Cardiac septum (tissue), 1 donor: ENCODE results near the gene CNIH1. TPM values are rescaled to one million over a fixed set of nuclear protein-coding genes. Genes with fewer than 3 reads are reported as not detected.
"Not testable (repeated sequence)": the region's sequence is repeated elsewhere in the genome, so short reads cannot be mapped to it uniquely, and the experiment has no call there.

Experiments used
- DNase-seq: peaks from one replicate; pipeline ENCODE4 v3.0.0-alpha.2; 2020; ENCODE audit warnings: low spot score
- intact Hi-C: fragments of 100-400 bp; cut with DNase I; formaldehyde crosslinking; loops from one replicate; pipeline ENCODE4 v1.14.0; 2022
- total RNA-seq: library from RNA; stranded (reverse); fragmentation: NEBNext Ultra II Directional; extraction: Animal tissue kit (Norgen Biotek cat#: 25700); gene quantifications from one replicate; pipeline ENCODE4 v1.2.1, GENCODE V29; 2021
- donor health status: DM: no; HTN: no; CAD: no.

The CNIH1 gene
- total RNA-seq, 1 donor from 2014 or later = 77.7 TPM

- intact Hi-C loops = no loop called here
- no peak for DNase-seq
Measured at GRCh38 chr14:54440476-54440872, 700 bp downstream of the CNIH1 start.

GRCh38 chr14:54440037-54440436, 1.1 kb downstream of the CNIH1 start:
- no peak for DNase-seq
- intact Hi-C loops = no loop called here

GRCh38 chr14:54438703-54439102, 2.5 kb downstream of the CNIH1 start:
- intact Hi-C loops = no loop called here
- no peak for DNase-seq

GRCh38 chr14:54437954-54438353, 3.2 kb downstream of the CNIH1 start:
- DNase-seq, intact Hi-C loops: not testable (repeated sequence)

DNA sequence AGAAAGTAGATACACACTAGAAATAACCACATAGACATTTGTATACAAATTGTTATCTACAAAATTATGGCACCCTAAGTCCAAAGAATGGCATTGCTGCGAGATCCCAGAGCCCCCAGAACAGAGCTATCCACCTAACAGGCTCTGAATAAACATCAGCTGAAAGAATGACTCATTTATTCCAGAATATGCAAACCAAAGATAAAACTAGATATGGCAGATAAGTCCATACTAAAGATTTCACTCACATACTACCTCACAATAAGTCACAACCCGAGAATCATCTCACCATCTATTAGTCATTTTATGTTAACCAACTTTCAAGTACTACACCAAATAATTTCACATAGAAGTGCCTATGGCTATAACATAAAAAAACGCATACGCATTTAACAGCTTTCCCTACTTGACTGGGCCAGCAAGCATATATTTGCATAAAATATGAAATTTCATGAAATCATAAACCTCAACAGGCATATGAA, 5.6 kb downstream of the CNIH1 start:
- intact Hi-C loops = no loop called here
- DNase-seq = no peak

- intact Hi-C loops = no loop called here
Measured at GRCh38 chr14:54428527-54428926, 12.6 kb downstream of the CNIH1 start.

GRCh38 chr14:54427871-54428270, 13.3 kb downstream of the CNIH1 start:
- no peak for DNase-seq
- intact Hi-C loops = no loop called here

More at GRCh38 chr14:54428527-54428926, 12.6 kb downstream of the CNIH1 start:
- DNase-seq = no peak

DNA sequence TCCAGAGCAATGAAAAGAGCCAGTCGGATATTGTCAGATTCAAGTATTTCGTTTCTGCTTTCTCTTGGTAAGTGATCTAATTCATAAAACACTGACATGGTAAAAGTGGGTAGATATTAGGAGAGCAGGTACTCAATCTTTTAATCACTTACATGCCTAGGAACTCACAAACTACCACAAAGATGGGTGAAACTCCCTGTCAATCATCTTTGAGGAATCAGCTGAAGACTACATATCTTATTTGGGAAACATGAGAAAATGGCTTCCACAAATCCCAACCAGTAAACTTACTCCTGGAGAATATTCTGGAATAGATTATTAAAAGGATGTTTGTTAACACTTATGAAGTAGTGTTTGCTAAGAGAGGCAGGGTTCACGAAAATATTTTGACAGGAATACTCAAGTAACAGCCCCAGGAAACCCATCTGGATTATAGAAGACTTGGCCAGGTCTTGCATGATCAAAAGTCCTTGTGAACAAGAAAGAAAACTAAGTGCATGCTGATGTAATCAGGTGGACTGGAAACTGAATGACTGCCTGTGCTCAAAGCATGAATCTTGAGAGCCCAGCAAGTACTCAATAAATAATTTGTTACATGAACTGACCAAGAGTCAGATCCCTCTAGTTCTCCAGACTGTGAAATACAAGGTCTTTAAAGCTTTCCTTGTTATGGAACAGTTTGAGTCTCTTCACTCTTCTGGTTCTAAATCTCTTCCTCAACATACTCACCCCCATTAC, 15.5 kb downstream of the CNIH1 start:
- DNase-seq = no peak
- intact Hi-C loops = no loop called here

- intact Hi-C loops = no loop called here
- no peak for DNase-seq
Measured at GRCh38 chr14:54425068-54425467, 16.1 kb downstream of the CNIH1 start.

DNA sequence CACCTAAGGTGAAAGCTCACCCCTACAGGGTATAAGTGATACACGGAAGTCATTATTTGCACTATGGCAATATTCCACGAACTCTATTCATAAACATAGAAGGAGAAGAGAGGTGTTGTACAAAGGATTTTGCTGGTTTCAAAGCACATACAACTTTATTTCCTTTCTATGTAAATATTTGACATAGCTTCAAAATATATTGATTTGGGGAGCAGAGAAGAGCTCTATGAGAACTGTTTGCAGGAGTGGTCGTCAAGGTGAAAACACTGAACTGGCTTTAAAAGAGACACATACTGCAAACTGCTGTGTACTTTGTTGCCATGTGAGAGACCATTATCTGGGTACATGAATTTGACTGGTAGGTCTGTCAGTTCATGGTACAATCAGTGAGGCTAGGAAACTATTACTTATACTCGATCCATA, 16.7 kb downstream of the CNIH1 start:
- intact Hi-C loops = no loop called here

GRCh38 chr14:54423991-54424390, 17.2 kb downstream of the CNIH1 start:
- intact Hi-C loops = no loop called here
- DNase-seq = no peak

More for the DNA sequence above, 16.7 kb downstream of the CNIH1 start:
- no peak for DNase-seq

DNA sequence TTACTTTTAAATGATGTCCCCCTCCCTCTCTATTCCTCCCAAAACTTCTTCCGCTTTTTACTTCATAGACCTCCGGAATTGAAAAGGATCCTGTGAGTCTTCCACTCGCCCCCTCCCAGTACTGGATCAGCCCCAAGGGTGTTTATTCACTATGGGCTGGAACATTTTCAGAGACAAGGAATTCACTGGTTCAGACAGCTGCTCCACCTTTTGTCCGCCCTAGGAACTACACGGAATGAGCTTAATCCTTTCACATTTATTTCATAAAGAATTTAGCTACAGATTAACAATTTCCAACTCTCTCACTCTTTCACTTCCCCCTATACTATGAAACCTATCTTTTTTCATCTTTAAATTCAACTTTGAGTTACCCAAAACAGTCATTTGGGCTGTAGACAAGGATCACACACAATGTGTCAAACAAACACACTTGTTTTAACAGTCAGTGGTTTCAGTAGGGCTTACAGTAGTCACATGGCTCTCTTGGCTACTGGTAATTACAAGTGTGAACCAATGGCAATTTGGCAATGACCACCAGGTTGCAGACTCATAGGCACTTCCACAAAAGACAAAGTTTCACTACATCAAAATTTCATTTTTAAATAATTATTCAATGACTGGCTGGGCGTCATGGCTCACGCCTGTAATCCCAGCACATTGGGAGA, 20.6 kb downstream of the CNIH1 start:
- DNase-seq = no peak
- intact Hi-C loops = no loop called here

DNA sequence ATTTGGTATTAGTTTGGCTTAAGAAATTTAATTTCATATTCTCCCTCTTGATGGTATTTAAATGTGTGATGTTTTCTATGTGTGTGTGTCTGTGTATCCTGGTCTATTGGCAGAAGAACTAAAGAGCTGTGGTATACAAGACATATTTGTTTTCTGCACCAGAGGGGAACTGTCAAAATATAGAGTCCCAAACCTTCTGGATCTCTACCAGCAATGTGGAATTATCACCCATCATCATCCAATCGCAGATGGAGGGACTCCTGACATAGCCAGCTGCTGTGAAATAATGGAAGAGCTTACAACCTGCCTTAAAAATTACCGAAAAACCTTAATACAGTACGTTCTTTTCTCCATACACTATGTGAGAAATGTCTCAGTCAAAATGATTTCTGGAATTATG, 29.8 kb downstream of the CNIH1 start:
- intact Hi-C loops = no loop called here
- no peak for DNase-seq

- no peak for DNase-seq
- intact Hi-C loops = no loop called here
Measured at GRCh38 chr14:54410215-54410614, 31.0 kb downstream of the CNIH1 start.

GRCh38 chr14:54403401-54404005, 37.7 kb downstream of the CNIH1 start:
- intact Hi-C loops, DNase-seq: not testable (repeated sequence)

DNA sequence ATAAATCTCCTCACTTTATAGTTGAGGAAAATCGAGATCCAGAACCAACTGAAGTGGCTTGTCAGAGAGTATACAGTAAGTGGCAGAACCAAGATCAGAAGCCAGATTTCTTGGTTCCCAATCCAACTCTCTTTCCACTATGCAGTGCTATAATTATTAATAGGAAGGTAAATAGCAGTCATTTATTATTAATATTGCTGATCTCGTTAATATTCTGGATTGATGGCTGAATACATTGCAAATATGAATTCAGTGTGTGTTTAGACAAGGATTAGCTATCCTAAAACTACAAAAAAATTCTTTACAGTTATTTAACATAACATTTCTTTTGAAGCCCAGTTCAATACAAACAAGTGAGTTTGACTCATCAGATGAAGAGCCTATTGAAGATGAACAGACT, 41.6 kb downstream of the CNIH1 start:
- intact Hi-C loops = loop anchor here (5.0 kb wide), 1 partner anchor 88 kb away; the partner anchor contains the start of gene GMFB
- no peak for DNase-seq

GRCh38 chr14:54396493-54397335, 44.5 kb downstream of the CNIH1 start, which contains the start of gene CDKN3:
CDKN3 (plus strand) TSS chr14:54397007; CDS start chr14:54397069, 62 bp downstream.
- intact Hi-C loops = loop anchor here (5.0 kb wide), 1 partner anchor 91 kb away; the partner anchor contains the start of gene GMFB
- DNase-seq = peak; percentile 98

- DNase-seq = no peak
- intact Hi-C loops = loop anchor here (5.0 kb wide), 1 partner anchor 91 kb away; the partner anchor contains the start of gene GMFB
Measured at GRCh38 chr14:54396183-54396492, 45.0 kb downstream of the CNIH1 start.

DNA sequence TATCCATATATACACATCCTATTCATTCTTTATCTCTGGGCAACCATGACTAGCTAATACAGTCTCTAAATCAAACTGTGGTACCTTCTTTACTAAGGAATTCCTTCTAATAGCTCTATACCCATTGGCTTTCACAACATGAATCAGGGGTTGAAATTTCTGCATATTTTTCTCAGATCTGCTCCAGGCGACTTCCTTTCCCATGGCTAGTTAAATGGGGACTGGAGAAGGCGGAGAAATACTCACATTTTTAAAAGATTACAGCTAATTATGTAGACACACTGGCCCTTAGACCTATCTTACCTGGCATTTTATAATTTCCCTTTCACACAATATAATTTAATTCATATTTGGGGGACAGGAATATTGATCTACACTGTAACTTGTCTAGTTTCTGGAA, 45.5 kb downstream of the CNIH1 start:
- intact Hi-C loops = loop anchor here (5.0 kb wide), 1 partner anchor 92 kb away; the partner anchor contains the start of gene GMFB
- DNase-seq = no peak
